Tibial nerve (tissue), 3 donors: Measurements from ENCODE around the gene RPEL1.

Source experiments
- POLR2A ChIP-seq, 2 donors: fragments of 450-650 bp; IDR thresholded peaks; one replicate each; pipeline ENCODE4 v1.6.1; 2017; ENCODE audit warnings: antibody characterized with exemption in 2 of 2, mild to moderate bottlenecking in 2 of 2, moderate library complexity in 2 of 2
- TF ChIP-seq, protein P1 (sequence below), 5 experiments: fragments of 200-600 bp in 3 of 5; fragments of 450-650 bp in 2 of 5; sonication (generic) in 3 of 5; IDR thresholded peaks; one replicate each; pipeline ENCODE4 v1.5.1; 2016 to 2019; ENCODE audit warnings: antibody characterized with exemption in 5 of 5, mild to moderate bottlenecking in 3 of 5, moderate library complexity in 2 of 5

DNA sequence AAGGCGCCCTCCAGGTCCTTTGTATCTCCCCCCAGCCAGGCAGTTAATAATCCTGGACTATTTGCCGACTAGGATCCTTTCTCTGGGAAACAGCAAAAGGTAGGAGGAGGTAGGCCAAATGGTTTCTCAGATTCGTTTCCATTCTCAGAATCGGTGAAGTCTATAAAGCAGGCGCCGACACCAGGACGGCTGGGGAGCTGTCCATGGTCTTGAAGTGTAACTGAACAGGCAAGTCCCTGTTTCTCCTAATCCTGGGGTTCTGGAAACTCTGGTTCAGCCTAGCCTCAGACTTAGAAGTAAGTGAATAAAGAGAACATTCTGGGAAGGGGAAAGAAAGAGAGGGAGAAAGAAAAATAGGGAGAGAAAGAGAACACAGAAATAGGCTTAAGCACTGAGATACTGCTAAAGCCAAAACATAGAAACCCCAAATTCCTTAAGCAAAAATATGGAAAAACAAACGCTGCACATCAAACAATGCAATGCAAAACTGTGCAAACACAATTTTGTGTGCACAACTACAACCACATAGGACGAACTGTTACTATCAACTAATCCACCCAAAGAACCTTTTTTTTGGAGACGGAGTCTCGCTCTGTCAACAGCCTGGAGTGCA lies 20.1 kb downstream of the RPEL1 start:
- TF ChIP-seq, protein P1, sequence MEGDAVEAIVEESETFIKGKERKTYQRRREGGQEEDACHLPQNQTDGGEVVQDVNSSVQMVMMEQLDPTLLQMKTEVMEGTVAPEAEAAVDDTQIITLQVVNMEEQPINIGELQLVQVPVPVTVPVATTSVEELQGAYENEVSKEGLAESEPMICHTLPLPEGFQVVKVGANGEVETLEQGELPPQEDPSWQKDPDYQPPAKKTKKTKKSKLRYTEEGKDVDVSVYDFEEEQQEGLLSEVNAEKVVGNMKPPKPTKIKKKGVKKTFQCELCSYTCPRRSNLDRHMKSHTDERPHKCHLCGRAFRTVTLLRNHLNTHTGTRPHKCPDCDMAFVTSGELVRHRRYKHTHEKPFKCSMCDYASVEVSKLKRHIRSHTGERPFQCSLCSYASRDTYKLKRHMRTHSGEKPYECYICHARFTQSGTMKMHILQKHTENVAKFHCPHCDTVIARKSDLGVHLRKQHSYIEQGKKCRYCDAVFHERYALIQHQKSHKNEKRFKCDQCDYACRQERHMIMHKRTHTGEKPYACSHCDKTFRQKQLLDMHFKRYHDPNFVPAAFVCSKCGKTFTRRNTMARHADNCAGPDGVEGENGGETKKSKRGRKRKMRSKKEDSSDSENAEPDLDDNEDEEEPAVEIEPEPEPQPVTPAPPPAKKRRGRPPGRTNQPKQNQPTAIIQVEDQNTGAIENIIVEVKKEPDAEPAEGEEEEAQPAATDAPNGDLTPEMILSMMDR (IDR thresholded peaks at IDR 0.05), result no peak
- TF ChIP-seq POLR2A (IDR thresholded peaks at IDR 0.05), result no peak
